Activated T-helper 1 cell treated with Interleukin-2 at 50 U/mL for 16 hours (primary cell): ENCODE measurements around the gene RPL39L.

ENCODE experiments used
- DNase-seq: peaks from one replicate; pipeline ENCODE4 v3.0.0-alpha.2; 2020; ENCODE audit warnings: low read depth

Gene RPL39L

DNA sequence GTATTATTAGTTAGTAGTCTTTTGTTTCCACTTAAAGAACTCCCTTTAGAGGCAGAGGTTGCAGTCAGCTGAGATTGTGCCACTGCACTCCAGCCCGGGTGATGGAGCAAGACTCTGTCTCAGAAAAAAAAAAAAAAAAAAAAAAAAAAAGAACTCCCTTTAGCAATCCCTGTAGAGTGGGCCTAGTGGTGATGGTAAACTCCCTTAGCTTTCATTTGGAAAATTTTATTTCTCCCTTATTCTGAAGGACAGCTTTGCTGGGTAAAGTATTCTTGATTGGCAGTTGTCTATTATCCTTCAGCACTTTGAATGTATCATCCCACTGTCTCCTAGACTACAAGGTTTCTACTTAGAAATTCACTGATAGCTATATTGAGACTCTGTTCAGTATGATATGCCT, 46.0 kb downstream of the RPL39L start:
- no peak for DNase-seq

DNA sequence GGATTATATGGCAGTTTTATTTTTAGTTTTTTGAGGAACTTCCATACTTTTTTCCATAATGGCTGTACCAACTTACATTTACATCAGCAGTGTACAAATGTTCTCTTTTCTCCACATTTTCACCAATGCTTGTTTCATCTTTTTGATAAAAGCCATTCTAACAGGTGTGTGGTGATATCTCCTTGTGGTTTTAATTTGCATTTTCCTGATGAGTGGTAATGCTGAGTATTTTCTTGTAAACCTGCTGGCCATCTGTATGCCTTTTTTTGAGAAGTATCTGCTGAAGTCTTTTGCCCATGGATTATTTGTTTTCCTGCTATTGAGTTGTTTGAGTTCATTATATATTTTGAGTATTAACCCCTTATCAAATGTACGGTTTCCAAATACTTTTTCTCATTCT, 50.6 kb downstream of the RPL39L start:
- no peak for DNase-seq

DNA sequence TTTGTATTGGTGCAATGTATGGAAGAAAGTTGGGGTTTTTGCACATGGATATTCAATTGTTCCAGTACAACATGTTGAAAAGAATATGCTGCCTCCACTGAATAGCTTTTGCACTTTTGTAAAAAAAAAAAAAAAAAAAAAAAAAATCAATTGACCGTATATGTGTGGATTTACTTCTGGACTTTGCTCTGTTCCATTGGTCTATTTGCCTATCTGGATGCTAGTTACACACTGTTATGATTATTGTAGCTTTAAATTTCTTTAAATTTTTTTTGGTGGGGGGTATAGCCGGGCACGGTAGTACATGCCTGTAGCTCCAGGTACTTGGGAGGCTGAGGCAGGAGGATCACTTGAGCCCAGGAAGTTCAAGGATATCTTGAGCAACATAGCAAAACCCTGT, 52.5 kb downstream of the RPL39L start:
- DNase-seq: no peak

DNA sequence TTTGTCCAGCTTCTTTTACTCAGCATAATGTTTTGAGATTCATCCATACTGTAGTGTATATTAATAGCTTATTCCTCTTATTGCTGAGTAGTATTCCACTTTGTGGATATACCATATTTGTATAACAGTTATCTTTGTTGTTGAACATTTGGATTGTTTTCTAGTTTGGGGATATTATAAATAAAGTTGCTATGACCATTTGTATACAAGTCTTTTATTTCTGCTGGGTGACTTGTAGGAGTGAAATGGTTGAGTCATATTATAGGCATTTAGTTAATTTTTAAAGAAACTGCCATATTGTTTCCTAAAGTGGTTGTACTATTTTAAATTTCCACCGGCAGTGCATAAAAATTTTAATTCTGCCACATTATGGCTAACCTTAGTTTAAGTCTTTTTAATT, 53.4 kb downstream of the RPL39L start:
- DNase-seq: no peak

DNA sequence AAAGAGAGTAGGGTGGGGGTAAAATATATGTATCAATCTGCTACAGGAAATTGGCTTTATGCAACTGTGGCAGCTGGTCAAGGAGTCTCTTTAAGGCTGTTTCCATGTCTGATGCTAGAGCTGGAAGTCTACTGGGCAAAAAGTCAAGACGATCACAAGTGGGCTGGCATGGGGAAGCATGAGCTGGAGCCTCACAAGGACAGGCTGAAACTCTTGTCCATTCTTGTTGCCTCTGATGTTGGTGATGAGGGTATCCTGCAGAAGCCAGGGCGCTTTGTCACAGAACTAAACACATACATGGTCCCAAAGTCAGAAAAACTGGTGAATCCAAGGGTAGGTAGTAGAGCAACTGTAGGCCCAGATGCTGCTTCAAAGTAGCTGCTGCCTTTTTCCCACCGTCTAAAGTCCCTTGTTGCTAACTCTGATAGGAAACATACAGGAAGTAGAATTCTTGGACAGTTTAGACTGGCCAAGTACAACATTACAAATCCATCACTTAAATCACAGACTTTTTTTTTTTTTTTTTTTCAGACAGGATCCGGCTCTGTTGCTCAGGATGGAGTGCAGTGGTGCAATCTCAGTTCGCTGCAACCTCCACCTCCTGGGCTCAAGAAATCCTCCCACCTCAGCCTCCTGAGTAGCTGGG, 54.2 kb downstream of the RPL39L start:
- no peak for DNase-seq

DNA sequence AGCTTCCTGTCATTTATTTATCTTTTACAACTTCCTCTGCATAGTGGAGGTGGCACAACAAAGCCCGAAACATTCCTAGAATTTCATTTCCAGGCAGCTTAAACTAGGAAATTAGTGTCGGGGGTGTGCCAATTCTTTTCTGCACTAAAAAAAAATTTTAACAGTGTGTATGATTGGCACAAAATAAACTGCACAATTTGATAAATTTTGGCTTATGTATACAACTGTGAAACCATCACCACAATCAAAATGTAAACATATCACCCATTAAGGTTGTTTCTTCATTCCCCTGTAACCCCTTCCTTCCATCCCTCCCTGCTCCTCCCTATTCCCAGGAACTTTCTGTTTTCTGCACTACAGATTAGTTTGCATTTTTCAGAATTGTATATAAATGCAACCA, 54.7 kb downstream of the RPL39L start:
- DNase-seq: no peak

DNA sequence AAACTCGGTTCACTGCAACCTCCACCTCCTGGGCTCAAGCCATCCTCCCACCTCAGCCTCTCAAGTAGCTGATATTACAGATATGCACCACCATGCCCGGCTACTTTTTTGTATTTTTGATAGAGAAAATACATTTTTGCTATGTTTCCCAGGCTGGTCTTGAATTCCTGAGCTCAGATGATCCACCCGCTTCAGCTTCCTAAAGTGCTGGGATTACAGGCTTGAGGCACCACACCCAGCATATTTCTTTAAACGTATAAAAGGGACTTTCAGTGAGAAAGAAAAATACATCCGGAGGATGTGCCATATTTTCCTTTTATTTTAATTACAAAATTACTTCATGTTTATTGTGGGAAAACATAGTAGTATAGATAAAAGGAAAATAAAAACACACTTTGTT, 55.2 kb downstream of the RPL39L start:
- no peak for DNase-seq

DNA sequence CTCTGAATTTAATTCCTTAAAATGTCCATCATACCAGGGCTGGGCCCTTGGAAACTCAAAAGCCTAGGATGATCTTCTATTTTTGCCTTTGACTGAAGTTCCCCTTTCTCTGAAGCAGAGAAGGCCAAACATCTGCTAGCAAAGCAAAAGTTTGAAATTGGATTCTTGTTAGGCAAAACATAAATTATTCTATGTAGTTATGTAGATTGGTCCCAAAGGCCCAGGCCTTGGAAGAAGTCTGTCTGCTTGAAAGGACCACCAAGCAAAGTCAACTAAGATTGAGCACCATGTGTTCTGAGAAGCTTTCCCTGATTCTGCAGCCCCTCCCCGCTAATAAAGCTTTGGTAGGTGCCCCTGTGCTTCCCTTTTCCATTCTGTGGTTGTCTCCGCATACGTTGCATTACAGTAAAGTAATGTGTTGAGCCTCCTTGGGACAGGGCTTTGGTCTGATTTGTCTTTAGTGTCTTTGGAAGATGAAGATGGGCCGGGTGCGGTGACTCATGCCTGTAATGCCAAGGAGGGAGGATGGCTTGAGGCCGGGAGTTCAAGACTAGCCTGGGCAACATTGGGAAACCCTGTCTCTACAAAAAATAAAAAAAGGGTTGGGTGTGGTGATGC, 56.4 kb downstream of the RPL39L start:
- DNase-seq: no peak

DNA sequence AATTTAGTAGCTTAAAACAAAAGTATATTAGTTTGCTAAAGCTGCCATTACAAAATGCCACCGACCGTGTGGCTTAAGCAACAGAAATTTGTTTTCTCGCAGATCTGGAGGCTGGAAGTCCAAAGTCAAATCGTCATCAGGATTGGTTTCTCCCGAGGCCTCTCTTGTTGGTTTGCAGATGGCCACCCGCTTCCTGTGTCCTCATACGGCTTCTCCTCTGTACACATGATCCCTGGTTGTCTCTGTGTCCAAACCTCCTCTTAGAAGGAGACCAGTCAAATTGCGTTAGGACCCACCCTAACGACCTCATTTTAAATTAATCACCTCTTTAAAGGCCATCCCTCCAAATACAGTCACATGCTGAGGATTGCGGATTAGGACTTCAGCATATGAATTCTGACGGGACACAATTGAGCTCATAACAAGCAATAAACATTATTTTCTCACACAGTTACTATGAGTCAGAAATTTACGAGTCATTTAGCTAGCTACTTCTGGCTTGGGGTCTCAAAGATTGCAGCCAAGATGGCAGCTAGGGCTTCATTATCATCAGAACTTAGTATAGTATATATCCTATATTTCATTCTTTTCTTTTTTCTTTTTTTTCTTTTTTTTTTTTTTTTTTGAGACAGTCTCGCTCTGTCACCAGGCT, 58.4 kb downstream of the RPL39L start:
- no peak for DNase-seq

DNA sequence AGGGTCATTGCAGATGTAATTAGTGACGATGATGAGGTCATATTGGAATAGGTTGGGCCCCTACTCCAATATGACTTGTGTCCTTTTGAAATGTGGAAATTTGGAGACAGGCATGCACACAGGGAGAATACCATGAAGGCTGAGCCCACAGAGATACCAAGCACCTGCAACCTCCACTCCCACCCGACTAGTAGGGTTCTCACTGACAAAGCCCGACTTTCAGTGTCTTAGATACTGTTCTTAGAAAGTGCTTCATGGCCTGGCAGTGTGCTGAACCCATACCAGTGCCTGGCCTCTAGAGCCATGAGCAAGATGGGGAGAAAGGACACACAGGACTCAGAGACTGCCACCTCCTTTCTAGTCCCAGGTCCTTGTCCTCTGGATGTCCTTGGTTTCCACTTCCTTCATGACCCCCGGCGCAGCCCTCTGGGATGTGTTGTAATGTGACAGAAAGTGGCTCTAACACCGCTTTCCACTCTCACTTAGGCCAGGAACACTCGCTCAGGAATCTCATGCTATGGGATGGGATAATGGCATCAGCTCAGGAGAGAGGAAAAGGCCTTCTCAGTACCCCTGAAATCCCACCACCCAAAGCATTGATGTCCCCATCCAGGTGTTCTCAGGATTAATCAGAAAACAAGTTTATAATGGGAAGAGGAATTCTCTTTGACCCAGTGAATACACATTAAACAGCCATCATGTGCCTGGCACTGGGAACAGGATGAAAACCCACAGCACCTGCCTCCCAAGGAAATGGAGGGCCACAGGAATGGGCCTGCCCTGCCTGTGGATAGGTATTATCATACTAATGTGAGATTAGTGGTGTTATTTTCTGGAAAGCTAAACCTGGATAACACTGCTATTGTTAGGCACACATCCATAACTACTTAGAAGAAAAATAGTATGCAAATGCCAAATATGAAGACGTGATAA, 59.9 kb downstream of the RPL39L start:
- DNase-seq: no peak

DNA sequence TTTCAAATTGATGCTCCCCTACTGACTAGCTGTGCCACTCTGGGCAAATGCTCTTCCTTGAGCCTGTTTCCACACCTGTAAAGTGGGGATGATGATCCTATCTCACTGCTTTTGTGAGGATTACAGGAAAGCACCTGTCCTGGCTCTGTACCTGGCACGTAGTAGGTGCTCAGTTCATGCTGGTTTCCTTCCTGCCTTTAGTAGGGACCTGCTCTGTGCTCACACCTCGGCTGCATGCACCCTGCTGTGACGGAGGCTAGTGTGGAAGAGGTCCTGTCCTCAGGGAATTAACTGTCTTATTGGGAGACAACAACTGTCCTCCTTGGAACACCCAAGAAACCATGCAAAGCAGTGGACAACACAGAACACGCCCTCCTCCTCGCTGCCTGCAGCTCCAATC, 61.8 kb downstream of the RPL39L start:
- no peak for DNase-seq

DNA sequence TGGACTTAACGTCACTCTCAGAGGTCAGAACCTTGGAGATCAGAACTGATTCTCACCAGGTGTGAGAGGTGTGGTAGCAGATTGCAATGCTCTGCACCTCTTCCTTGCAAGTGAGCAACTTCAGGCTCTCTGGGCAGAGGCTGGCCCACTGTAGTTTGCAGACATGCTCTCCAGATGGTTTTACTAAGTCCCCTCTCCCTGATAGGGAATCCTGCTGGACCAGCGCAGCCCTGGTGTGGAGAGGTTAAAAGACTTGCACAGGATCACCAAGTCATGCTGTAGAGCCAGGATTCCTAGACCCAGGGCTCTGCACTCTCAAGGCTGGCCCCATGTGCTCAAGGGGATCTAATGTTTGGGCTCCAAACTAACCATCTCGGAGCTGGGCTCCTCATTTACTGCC, 62.2 kb downstream of the RPL39L start:
- no peak for DNase-seq

DNA sequence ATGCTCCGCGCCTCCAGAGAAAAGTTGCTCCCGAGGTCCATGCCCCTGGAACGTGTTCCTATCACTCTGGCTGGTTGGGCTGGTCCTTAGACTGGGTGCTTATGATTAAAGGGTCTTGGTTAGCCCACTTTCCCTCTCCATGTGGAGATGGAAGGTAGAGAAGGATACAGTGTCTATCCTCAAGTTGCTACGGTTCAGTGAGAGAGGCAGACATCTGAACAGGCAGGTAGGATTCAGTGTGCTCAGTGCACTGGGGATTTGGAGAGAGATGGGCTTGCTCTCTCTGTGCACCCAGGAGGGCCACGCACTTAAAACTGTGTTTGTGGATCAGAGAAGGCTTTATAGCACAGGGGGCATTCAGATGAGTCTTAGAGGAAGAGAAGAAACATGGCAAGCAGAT, 63.0 kb downstream of the RPL39L start:
- no peak for DNase-seq

DNA sequence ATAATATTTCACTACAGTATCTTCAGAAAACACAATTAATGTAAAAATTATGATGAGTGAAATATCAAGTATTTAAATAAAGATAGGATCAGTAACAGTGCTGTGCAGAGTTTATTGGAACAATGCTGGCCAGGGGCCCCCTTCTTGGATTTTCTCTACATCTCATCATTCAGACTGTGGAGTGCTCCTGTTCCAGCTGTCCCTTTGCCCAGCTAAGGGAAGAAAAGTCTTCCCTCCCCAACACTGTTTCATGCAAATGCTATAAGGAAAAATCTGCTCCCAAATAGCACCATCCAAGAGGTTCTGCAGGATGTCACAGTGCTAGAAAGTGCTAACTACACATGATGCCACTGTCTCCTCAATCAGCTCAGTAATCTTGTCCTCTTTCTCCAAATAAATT, 64.5 kb downstream of the RPL39L start:
- DNase-seq: no peak

DNA sequence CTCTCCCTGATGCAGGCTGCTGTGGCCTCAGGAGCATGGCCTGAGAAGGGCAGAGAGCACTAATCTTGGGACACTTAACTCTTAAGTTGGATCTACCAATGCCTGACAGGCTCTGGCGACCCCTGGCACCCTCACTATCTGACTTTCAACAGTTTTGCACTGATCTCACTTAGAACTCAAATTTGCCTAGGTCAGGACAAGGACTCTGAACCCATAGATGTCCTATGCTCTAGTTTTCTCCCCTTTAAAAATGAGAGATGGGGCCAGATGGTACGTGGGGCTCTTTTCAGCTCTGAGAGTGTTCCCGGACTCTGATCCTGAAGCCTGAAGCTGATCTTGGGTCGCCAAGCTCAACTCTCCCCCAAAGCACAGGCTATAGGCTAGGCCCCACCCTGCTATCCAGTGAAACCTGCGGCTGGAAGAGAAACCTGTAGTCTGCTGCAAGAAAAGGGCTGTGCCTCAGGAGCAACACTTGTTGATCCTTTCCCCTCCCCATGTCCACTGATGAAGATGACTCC, 65.7 kb downstream of the RPL39L start:
- DNase-seq: no peak

DNA sequence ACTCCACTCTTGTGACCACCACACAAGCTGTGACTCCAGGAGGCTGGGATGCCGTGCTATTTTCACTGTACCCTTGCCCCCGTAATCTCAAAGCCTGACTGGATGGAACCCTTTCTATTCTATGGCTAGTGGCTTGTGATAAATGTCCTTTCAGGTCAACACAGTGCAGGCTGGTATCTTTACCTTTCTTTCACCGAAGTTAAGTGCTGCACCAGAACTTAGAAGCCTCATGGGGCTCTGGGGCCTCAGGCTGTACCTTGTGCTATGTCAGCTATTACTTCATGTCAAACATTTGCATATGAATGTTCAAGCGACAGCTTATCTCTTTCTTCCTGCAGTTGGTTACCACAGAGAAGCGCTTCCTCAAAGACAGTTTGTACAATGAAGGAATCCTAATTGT, 66.8 kb downstream of the RPL39L start:
- DNase-seq: no peak

DNA sequence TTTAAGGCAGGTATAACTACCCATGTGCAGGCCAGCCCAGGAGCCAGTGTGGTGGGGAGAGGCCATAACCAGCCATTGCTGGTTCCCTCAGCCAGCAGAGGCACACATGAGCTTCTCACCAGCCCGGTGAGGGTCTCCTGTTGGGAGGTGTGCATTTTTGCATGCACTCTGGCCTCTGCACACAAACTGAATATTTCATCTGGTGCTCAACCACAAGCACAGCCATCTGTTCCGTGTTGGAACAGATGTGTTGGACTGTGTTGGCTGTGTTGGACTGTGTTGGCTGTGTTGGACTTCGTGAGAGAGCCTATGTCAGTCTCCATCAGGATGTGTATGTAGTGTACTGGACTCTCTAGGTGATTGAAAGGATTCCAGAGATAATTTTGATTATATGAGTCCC, 67.2 kb downstream of the RPL39L start:
- no peak for DNase-seq
